GM19455 (cell line): ENCODE results near the gene FBXO30.

ENCODE experiments used
- ATAC-seq: cut with Tn5 transposase; IDR thresholded peaks from one replicate; pipeline ENCODE4 v1.9.1; 2021; ENCODE audit not compliant: unreplicated experiment

Gene FBXO30

DNA sequence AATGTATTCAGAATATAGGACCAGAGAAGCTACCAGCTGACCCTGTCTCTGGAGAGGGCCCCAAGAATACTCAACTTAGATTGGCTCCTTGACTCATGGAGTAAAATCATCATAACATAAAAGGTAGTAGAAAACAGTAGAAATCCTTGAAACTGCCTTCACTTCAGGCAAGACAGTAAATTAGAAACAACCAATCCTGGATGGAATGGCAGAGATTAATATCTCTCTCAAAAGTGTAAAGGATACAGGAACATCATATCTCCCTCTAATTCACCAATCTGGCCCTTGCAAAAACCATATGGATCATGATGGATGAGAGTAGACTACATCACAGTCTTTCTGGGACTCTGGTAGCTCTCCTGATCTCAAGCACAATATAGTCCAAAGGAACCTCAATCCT is 58.9 kb downstream of the FBXO30 start:
- no peak for ATAC-seq

DNA sequence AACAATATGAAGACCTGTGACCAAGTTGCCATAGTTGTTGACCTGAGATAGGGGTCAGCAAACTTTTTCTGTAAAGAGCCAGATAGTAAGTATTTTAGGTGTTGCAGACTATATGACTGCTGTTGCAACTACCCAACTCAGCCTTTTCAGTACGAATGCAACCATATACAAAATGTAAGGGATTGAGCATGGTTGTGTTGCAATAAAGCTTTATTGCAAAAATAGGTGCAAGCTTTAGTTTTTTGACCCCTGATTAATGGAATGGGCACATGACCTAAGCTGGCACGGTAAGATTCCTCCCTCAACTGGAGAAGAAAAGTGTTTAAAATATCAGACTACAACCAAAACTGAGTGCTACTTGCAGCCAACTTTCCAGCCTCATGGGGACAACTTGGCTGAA is 62.0 kb downstream of the FBXO30 start:
- ATAC-seq: no peak

DNA sequence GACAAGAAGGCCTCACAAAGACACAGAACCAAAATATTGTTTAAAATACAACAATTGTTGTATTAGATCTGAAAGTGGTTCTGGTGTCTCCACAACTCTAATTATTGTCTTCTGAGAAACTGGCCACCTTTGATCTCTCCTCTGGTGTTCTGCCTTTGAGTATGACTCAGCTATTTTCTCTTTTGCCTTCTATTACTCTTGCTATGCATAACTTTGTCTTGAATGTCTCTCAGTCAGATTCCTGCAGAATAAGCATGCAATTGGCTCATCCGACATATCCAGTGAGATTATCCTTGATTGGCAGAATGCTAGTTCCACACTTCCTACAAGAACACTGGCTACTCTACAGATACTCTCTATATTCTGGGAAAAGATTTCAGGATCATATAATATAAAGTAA is 65.0 kb downstream of the FBXO30 start:
- ATAC-seq: peak; percentile 55

DNA sequence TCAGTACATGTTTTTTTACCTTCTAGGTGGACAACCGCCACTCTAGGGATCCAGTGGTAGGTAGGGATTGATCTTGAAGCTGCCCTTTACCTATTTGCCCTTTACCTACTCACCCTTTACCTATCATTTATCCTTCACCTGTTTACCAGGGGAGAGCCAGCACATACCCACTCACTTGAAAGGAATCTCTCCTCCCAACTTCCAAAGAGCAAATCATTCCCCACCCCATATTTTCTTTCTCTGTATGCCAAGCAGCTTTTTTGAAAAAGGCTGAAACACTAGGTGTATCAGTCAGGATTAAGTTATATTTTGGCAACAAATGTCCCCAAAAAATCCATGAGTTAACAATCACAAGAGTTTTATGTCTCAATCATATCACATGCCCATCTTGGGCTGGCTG is 68.7 kb downstream of the FBXO30 start:
- no peak for ATAC-seq

DNA sequence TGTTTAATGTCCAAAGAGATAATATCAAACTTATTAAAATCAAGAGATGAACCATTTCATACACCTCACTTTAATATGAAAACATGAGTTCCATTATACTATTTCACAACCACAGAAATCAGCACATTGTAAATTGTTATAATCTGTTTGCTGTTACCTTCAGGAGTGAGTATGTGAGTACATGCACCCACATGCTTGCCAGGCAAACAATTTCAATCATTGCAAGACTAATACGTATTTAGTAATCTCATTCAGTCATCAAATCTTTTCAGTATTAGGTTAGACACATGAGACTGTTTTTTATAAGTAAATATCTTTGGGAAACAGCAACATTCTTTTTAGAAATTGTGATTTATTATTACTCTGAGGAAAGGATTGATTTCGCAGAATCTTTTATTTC is 70.0 kb downstream of the FBXO30 start:
- no peak for ATAC-seq
